PFSK-1 (cell line): ENCODE data around the gene NOPCHAP1.

Source experiments
- FOXP2 ChIP-seq: optimal IDR thresholded peaks from 2 replicates; pipeline ENCODE3; 2011; ENCODE audit warnings: borderline replicate concordance, control low read depth, inconsistent platforms; ENCODE audit not compliant: insufficient read depth; ENCODE audit errors: extremely low read length, extremely low read depth
- POLR2AphosphoS5 ChIP-seq: IDR thresholded peaks from 2 replicates; pipeline ENCODE4 v1.6.1; 2012; ENCODE audit warnings: low read depth, mild to moderate bottlenecking, control low read depth, low read length, moderate library complexity
- SIN3A ChIP-seq: IDR thresholded peaks from 2 replicates; pipeline ENCODE4 v1.6.1; 2012; ENCODE audit warnings: mild to moderate bottlenecking, low read length, moderate library complexity, borderline replicate concordance; ENCODE audit not compliant: insufficient read depth
- TAF1 ChIP-seq: IDR thresholded peaks from 2 replicates; pipeline ENCODE4 v1.6.1; 2012; ENCODE audit warnings: low read length, control low read depth, borderline replicate concordance; ENCODE audit not compliant: insufficient read depth
- TF ChIP-seq, protein P1 (sequence below), 2 experiments: IDR thresholded peaks; 2 replicates each; pipeline versions ENCODE4 v1.6.1 to v1.8.0; 2011 to 2012; ENCODE audit warnings: low read depth in 2 of 2, low read length in 2 of 2, control low read depth in 1 of 2, inconsistent platforms in 1 of 2, mild to moderate bottlenecking in 1 of 2, moderate library complexity in 1 of 2; ENCODE audit not compliant: insufficient read depth in 1 of 2

NOPCHAP1 gene

DNA sequence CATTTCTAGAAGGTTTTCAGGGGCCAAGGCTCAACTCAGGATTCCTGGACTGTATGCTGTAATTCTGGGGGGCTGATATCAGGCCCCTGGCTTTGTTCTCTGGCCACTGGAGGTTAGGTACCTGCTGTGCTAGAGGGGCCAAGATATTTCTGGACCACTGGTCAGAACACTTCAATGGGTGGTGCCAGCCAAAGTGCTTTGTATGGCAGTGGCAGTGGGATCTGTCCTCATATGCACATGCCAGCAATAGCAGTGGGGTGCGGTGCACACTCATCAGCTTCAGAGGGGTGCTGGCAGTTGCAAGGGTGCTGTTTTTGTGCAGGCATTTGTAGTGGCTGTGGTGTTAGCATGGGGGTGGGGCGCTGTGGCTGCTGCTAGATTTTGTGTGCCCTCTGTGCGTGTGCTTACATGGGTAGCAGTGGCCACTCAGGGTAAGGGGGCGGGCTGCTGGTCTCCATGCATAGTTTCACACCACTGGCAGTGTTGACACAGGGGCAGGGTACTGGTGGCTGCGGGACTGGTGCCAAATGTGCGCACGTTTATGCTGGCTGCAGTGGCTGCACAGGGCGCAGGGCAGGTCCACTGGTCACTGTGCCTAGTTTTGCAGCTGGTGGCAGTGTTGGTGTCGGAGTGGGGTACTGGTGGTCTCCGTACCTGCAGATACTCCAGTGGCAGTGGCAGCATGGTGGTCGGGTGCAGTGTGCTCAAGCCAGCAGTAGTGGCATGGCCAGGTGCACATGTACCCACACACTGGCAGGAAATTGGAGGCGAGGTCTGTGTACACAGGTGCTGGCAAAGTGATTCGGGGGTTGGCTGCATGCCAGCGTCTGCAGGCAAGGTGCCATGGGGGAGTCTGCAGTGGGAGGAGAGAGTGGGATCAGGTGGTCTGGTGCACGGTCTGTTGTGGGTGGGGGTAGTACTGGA is 12.6 kb downstream of the NOPCHAP1 start:
- TF ChIP-seq TAF1 (no peak), SIN3A (no peak), FOXP2 (no peak), POLR2AphosphoS5 (no peak)
- TF ChIP-seq, protein P1, sequence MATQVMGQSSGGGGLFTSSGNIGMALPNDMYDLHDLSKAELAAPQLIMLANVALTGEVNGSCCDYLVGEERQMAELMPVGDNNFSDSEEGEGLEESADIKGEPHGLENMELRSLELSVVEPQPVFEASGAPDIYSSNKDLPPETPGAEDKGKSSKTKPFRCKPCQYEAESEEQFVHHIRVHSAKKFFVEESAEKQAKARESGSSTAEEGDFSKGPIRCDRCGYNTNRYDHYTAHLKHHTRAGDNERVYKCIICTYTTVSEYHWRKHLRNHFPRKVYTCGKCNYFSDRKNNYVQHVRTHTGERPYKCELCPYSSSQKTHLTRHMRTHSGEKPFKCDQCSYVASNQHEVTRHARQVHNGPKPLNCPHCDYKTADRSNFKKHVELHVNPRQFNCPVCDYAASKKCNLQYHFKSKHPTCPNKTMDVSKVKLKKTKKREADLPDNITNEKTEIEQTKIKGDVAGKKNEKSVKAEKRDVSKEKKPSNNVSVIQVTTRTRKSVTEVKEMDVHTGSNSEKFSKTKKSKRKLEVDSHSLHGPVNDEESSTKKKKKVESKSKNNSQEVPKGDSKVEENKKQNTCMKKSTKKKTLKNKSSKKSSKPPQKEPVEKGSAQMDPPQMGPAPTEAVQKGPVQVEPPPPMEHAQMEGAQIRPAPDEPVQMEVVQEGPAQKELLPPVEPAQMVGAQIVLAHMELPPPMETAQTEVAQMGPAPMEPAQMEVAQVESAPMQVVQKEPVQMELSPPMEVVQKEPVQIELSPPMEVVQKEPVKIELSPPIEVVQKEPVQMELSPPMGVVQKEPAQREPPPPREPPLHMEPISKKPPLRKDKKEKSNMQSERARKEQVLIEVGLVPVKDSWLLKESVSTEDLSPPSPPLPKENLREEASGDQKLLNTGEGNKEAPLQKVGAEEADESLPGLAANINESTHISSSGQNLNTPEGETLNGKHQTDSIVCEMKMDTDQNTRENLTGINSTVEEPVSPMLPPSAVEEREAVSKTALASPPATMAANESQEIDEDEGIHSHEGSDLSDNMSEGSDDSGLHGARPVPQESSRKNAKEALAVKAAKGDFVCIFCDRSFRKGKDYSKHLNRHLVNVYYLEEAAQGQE (IDR thresholded peaks at IDR 0.05; ENCODE audit: insufficient read depth in 1 of 2, low read depth in 2 of 2, low read length in 2 of 2) = no peak

DNA sequence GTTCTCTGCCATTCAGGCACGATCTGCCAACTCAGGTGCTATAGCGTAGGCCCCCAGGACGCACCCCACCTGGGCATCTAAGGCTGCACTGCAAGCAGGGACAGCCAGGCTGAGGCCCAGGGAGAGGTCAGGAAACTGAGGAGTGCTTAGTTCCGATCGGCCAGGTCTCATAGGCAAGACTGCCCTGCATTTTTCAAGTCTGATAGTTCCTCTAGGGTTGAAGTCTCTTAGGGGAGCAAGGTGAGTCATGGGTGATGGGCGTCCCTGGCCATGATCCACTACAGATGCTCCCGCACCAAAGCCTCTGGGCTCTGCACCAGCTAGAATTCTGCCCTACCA is 13.2 kb downstream of the NOPCHAP1 start:
- no peak for TF ChIP-seq SIN3A
- TF ChIP-seq, protein P1 (IDR thresholded peaks at IDR 0.05; ENCODE audit: insufficient read depth in 1 of 2, low read depth in 2 of 2, low read length in 2 of 2) = no peak
- TF ChIP-seq POLR2AphosphoS5 = no peak
- no peak for TF ChIP-seq FOXP2
- no peak for TF ChIP-seq TAF1

DNA sequence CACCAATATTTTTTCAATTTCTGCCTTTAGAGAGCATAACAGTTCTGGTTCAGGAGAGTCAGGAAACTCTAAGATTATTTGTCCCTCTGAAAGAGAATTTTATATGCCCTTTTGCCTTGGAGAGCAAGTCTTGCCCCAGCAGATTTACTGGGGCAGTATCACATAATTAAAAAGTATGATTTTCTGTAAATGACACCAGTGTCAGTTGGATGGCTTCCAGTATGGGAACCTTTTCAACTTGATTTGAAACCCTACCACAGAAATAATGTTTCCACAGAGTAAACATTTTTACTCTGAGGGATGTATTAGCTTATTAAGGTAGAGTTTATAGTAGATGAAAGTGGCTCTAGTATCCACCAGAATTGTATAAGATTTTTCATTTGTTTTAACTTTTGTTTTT is 15.4 kb downstream of the NOPCHAP1 start:
- TF ChIP-seq POLR2AphosphoS5 (no peak), FOXP2 (no peak), SIN3A (no peak), TAF1 (no peak)
- TF ChIP-seq, protein P1 (IDR thresholded peaks at IDR 0.05; ENCODE audit: insufficient read depth in 1 of 2, low read depth in 2 of 2, low read length in 2 of 2) = no peak

DNA sequence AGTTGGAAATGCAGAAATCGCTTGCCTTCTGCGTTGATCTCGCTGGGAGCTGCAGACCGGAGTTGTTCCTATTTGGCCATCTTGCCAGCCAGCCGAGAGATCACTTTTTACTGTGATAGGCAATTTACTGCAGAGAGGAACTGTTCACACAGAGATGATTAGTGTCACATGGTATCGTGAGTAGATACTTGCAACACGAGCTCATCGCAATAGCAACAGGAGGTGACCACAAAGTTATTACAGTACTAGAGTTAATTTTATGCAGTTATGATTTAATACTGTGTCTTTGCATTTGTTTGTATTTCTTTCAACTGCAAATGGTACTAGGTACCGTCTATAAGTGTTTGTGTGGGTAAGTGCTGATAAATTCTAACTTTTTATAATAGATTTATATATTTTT is 27.8 kb downstream of the NOPCHAP1 start:
- no peak for TF ChIP-seq TAF1
- no peak for TF ChIP-seq POLR2AphosphoS5
- TF ChIP-seq, protein P1 (IDR thresholded peaks at IDR 0.05; ENCODE audit: insufficient read depth in 1 of 2, low read depth in 2 of 2, low read length in 2 of 2) = no peak

DNA sequence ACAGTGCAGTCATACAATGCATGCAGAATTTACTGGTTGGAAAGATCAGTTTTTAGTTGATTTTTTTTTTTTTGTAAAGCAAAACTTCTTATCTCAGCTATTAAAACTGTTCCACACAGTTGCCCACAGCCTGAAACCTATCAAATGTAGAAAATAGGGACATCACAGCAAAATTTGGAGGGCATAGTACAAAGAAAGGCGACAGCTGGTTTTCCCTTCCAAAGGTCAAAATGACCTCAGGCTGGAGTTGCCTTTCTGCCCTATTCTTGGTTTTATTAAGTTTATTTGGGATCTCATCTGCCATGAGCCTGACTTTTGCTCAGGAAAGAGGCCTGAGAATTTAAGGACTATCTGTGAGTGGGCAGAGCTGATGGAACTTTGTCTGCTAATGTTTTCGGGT is 28.5 kb downstream of the NOPCHAP1 start:
- TF ChIP-seq SIN3A = no peak
- TF ChIP-seq, protein P1 (IDR thresholded peaks at IDR 0.05; ENCODE audit: insufficient read depth in 1 of 2, low read depth in 2 of 2, low read length in 2 of 2) = no peak
- TF ChIP-seq FOXP2 = no peak
- TF ChIP-seq TAF1 = no peak
- TF ChIP-seq POLR2AphosphoS5 = no peak
